ENCODE results near the gene LACTB.

DNA sequence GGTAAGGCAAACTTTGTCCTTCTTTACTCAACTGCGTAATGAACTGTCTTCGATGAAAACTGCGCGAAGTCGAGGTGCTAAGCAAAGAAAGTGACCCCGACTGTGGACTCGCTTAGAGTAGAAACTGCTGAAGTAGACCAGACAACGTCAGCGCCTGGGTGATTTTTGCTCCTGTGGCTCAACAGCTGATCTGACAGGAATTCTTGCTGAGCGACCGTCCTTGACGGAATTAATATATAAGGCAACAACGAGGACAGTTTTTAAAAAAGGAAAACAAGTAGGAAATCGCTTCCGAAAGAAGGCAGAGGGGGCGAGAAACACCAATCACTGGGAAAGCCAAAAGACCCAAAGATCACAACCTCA is 35.1 kb downstream of the LACTB start:
- TF ChIP-seq, protein P1, sequence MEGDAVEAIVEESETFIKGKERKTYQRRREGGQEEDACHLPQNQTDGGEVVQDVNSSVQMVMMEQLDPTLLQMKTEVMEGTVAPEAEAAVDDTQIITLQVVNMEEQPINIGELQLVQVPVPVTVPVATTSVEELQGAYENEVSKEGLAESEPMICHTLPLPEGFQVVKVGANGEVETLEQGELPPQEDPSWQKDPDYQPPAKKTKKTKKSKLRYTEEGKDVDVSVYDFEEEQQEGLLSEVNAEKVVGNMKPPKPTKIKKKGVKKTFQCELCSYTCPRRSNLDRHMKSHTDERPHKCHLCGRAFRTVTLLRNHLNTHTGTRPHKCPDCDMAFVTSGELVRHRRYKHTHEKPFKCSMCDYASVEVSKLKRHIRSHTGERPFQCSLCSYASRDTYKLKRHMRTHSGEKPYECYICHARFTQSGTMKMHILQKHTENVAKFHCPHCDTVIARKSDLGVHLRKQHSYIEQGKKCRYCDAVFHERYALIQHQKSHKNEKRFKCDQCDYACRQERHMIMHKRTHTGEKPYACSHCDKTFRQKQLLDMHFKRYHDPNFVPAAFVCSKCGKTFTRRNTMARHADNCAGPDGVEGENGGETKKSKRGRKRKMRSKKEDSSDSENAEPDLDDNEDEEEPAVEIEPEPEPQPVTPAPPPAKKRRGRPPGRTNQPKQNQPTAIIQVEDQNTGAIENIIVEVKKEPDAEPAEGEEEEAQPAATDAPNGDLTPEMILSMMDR (conservative IDR thresholded peaks at IDR 0.05; ENCODE audit: low read depth, low read length), result no peak
- TF ChIP-seq EZH2 (IDR thresholded peaks at IDR 0.05; ENCODE audit: borderline replicate concordance, low read depth, low read length, poor library complexity, severe bottlenecking), result no peak

All from A673 (cell line).